Fibroblast of skin of abdomen (primary cell): Measurements from ENCODE around the gene MYO10.
"Not testable (repeated sequence)": the region's sequence is repeated elsewhere in the genome, so short reads cannot be mapped to it uniquely, and the experiment has no call there.

ENCODE experiments used
- DNase-seq: peaks from one replicate; pipeline ENCODE4 v3.0.0-alpha.2; 2013

Gene MYO10

GRCh38 chr5:16886366-16886736 lies 49.7 kb downstream of the MYO10 start:
- peak; percentile 89 for DNase-seq

DNA sequence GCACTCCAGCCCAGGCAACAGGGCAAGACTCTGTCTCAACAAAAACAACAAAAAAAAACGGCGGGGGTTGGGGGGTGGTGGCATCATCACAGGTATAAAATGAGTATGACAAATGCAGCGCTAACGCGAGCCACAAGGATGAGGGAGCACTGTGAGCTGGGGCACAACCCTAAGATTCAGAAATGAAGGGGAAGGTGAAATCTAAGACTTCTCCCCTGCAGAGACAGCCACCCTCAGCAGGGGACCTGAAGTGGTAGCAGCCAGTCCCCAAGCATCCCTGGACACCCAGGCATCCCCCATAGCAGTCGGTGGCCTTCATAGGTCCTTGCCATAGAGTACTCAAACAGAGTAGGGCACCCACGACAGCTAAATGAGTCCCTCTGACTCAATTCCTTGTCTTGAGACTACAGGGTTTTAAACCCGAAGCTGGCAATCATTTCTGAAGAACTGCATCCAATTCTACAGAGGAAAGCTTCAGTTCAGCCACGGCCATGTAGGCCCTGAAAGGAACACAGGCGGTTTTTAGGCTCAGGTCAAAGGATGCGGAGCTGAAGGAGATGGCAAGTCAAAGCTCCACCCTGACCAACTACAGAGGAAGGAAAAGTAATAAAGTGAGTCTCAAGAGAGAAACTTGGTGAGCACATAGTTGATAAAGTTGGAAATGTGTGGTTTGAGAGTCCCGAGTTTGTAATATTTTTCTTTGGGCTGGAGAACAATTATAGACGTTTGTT lies 50.3 kb downstream of the MYO10 start:
- no peak for DNase-seq

- no peak for DNase-seq
These were observed 51.5 kb downstream of the MYO10 start for GRCh38 chr5:16884595-16884994.

DNA sequence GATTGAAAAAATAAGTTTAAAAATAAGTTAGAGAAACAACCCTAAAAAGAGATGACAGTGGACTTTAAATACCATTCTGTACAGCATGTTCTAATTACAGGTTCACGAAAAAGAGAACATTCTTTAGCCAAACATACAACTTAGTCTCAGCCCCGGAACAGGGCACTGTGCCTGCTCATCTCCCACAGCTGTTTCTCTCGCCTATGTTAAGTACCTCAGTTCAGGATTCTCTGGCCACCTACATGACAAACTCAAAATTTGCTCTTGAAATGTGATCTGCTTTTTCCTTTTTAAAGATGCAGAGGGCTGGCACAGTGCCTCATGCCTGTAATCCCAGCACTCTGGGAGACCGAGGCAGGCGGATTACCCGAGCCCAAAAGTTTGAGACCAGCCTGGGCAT lies 52.3 kb downstream of the MYO10 start:
- DNase-seq: no peak

- peak; percentile 56 for DNase-seq
These were observed 52.9 kb downstream of the MYO10 start for GRCh38 chr5:16883176-16883575.

DNA sequence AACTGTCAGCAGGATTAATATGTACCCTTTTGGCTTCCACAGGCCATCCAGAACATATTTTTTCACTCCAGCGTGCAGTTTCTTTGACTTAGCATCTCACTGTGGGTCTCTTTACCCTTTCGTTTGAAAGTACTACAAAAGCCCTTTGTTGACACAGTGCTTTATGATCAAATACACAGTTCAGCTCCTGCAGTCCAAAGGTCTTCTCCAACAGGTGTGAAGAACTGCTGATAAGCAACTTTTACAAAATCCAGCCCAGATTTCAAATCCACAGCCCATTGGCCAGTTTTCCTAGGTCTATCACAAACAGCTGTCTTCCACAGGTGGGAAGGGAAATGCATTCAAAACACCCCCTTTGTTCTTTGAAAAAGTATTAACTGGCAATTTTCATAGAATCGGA lies 54.8 kb downstream of the MYO10 start:
- no peak for DNase-seq

- no peak for DNase-seq
These were observed 55.5 kb downstream of the MYO10 start for GRCh38 chr5:16880547-16880946.

GRCh38 chr5:16879650-16880049 lies 56.4 kb downstream of the MYO10 start:
- DNase-seq: no peak

- no peak for DNase-seq
These were observed 56.9 kb downstream of the MYO10 start for GRCh38 chr5:16879191-16879590.

DNA sequence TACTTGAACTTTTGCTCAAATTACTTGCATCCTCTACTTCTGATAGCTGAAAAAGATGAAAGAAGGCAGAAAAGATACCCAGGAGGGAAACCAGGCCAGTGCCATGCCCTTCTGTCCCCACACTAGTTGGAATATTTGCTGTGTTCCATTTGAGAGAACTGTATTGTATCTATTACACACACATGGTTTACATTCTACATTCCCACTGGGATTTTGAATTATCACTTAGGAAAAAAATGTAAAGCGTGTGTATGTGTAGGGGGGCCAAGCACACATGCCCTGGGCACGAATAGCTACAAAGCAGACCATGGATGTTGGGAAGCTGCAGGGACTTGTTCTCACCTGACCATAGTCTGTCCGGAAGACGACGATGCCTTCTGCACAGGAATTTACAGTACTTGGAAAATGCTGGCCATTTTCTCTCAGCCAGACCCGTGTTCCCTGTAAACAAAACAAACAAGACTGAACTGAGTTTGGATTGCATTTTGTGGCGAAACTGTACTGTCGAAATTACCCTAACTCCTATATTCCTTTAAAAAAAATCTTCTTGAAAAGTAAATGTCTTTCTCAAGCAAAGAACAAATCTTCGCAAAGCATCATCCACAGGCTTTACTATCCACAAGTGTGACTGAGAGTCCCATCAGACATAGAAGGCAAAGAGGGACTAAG lies 58.7 kb downstream of the MYO10 start:
- DNase-seq: peak; percentile 49

- DNase-seq: not testable (repeated sequence)
These were observed 61.7 kb downstream of the MYO10 start for GRCh38 chr5:16874424-16874823.

GRCh38 chr5:16871746-16872339 lies 64.2 kb downstream of the MYO10 start:
- DNase-seq: no peak

GRCh38 chr5:16870878-16871277 lies 65.2 kb downstream of the MYO10 start:
- DNase-seq: no peak

DNA sequence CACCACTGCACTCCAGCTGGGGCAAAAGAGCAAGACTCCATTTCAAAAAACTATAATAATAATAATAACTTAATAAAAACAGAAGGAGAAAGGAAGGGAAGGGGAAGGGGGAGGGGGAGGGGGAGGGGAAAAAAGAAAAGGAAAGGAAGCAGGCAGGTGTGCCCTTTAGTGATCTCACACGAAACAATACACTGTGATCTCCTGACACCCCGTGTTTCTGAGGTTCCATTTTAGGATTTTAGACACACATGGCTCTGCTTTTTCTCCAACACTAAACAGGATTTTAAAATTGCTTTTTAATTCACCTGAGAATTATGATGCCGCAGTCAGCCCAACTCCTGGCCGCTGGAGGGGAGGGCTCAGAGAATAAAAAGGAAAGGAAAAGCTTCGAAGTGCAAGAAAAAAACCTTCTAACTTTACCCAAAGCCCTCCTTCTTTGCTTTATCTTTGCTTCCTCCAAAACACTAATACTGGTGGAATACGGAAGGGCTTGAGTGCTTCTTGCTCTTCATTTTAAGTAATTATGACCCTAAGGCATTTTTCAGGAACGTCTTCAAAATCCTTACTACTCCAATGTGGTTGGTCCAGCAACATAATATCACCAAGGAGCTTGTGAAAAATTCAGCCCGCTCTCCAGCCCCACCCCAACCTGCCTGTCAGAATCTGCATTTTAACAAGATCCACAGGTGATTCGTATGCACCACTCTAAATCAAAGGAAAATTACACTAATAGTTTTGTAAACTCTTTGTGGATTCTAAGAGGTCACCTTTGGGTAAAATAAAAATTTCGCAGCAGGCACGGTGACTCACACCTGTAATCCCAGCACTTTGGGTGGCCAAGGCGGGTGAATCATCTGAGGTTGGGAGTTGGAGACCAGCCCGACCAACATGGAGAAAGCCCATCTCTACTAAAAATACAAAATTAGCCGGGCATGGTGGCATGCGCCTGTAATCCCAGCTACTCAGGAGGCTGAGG lies 66.0 kb downstream of the MYO10 start:
- peak; percentile 54 for DNase-seq

GRCh38 chr5:16867577-16867953 lies 68.5 kb downstream of the MYO10 start:
- no peak for DNase-seq

DNA sequence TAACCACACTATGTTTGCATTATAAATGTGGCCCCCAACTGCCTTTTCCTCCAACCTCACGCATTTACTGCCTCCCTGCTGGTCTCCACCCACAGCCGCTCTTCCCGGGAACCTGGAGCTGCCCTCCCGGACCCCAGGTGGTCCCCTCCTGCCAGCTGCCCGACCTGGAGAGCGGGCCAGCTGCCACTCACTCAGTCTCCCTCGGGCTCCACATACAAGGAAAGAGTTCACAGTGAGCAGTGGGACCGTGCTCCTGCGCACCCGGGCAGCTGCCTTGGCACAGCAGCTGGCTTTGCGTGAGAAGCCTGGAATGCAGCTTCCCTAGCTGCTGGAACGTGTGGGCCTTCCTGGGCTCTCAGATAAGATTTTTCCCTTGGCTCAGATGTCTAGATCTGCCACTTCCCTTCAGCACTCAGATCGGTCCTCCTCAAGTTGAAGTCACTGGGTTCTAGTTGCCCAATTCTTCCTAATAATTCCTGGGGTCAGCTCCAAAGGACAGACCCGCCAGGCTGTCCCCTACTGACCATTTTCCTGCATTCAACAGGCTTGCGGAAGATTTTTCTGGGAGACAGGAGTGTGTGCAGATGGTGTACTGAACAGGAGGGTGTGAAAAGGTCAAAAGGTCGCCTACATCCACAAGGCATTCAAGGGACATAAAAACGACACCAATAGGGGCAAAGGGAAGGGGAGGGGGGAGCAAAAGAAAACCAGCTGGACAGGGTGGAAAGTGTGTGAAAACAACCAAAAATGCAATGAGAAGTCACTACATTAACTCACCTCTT lies 69.1 kb downstream of the MYO10 start:
- no peak for DNase-seq

- no peak for DNase-seq
These were observed 69.8 kb downstream of the MYO10 start for GRCh38 chr5:16866273-16866672.

DNA sequence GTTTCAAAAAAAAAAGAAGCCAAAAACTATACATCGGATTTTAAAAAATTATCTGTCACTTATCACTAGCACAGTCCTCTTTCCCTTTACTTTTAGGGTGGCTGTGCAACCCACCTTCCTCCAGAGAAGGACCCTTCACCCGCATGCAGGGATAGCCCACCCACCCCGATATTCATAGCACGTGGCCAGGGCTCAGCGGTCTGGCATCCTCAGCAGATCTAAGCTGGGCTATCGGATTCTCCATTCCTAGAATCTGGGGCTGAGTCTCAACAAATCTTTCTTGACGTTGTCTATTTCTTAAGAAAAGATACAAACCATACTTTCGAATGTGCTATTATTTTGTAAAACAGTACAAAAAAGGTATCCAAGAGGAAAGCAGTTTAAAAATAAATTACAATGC lies 70.9 kb downstream of the MYO10 start:
- DNase-seq: no peak

DNA sequence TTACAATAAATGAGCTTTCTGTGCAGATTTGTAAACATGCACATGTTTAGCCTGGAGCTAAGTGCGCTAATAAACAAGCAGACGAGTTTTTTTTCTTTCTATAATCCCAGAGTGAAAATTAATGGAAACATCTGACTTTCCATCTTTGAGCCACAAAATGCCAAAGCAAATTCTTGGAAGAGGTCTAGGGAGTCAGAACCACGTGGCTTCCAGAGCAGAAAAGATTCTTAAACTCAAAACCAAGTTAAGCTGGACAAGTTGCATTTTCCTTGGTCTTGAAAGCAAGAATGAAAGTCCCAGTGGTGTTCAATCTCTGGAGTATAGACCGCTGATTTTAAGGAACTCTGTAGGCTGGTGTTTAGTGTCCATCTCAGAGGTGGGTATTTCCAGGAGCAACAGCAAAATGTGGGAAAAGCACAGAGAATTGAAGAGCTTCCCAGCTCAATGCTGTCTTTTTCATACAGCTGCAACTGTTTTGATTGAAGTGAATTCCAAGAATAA lies 71.4 kb downstream of the MYO10 start:
- peak; percentile 55 for DNase-seq

DNA sequence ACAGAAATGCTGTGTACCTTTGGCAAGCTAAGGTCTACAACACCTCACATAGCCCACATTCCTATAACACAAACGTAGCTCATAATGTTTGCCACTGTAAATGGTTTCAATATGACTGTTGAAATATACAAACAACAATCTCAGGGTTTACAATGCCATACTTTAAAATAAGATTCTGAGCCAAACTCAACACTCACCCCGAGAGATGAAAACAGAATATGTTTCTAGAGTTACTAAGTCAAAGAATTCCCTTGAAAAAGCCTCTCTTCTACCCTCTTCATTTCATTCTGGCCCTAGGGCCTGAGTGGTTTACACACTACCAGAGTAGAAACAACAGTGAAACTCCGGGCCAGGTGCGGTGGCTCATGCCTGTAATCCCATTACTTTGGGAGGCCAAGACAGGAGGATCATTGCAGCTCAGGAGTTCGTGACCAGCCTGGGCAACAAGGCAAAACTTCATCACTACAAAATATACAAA lies 72.6 kb downstream of the MYO10 start:
- no peak for DNase-seq

GRCh38 chr5:16862777-16863176 lies 73.3 kb downstream of the MYO10 start:
- DNase-seq: no peak

- no peak for DNase-seq
These were observed 76.7 kb downstream of the MYO10 start for GRCh38 chr5:16859346-16859745.
